Hepatocyte (in vitro differentiated cells): ENCODE measurements around the gene LYPD5.

Source experiments
- CTCF ChIP-seq: fragments of 200-600 bp; sonication (generic); IDR thresholded peaks from 2 replicates; pipeline ENCODE4 v1.5.1; 2016; ENCODE audit warnings: antibody characterized with exemption, mild to moderate bottlenecking; ENCODE audit not compliant: poor library complexity
- EZH2 ChIP-seq: fragments of 200-600 bp; sonication (generic); IDR thresholded peaks from 2 replicates; pipeline ENCODE4 v1.6.1; 2016; ENCODE audit warnings: antibody characterized with exemption, mild to moderate bottlenecking, borderline replicate concordance

GRCh38 chr19:43778651-43779050, 23.6 kb downstream of the LYPD5 start:
- TF ChIP-seq CTCF = no peak
- no peak for TF ChIP-seq EZH2
